Left kidney (tissue), 2 donors: ENCODE measurements around the gene OR2T11. TPM values are rescaled to one million over a fixed set of nuclear protein-coding genes. Genes with fewer than 3 reads are reported as not detected.
"Not testable (repeated sequence)": the region's sequence is repeated elsewhere in the genome, so short reads cannot be mapped to it uniquely, and the experiment has no call there.

Experiments
- DNase-seq: peaks from one replicate; pipeline ENCODE4 v3.0.0-alpha.2; 2013
- polyA plus RNA-seq: library from polyadenylated mRNA; unstranded; fragments of 120-200 nt; gene quantifications from one replicate; pipeline ENCODE4 v1.2.1, GENCODE V29; 2013; ENCODE audit not compliant: insufficient read length

Gene OR2T11
- polyA plus RNA-seq, 1 donor, result not detected

DNA sequence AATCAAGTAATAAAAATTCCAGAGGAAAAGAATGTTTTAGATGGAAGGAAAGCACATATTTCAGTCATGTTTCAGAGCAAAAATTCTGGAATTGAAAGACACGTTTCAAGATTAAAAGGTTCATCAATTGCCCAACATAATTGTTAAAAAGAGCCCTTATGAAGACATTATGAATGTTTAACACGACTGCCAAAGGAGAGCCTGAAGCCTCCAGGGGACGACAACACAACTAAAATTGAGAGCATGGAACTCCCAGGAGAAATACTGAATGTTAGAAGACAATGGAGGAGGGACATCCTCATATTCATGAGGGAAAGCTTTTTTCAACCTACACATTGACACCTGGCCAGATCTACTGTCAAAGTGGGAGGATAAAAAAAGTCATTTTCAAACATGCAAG is 16.0 kb downstream of the OR2T11 start:
- peak; percentile 12 for DNase-seq

DNA sequence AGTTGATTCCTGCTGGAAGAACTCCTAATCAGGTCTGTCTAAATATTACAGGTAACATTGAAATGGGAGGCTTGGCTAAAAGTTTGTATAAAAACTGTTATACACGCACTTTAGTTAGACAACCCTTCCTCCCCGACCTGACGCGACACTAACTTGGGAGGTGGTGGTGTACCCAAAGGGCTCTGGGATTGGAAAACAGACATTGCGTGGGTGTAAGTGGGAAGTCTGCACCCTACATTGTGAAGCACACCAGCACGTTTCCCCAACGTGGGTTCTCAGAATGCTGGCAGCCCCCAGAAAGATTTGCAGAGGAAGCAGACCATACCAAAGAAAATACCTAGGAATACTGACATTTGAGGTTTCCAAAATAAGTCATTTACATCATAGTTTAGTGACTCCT is 16.8 kb downstream of the OR2T11 start:
- no peak for DNase-seq

DNA sequence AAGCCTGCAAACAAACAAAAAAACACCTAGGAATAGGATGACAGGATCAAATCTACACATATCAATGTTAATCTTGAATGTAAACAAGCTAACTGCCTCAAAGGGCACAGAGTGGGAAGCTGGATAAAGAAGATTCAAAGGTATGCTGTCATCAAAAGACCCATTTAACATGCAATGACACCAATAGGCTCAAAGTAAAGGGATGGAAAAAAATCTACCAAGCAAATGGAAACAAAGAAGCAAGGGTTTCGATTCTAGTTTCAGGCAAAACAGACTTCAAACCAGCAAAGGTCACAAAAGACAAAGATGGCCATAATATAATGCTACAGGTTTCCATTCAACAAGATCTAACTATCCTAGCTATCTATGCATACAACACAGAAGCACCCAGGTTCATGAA is 21.1 kb downstream of the OR2T11 start:
- no peak for DNase-seq

DNA sequence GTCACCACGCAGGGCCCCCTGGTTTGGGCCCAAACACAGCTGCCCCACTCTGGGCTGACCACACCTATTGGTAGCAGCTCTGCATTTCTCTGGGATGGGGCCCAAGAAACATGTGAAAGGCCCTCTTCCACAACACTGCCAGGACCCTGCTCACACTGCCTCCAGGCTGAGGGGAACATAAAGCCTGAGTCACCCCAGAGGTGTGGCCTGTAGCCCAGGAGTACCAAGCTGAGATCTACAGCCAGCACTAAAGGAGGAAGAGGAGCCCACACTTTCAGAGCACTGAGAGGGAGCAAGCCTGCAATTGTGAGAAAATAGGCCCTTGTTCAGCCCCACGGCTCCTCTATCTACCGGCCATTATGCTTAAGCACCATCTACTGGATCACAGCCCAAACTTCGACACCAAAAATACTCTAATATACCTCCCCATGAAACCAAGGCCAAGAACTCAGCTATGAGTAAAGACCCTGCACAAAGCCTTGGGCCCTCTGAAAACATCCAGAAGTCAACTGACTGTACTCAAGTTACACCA is 22.9 kb downstream of the OR2T11 start:
- no peak for DNase-seq

DNA sequence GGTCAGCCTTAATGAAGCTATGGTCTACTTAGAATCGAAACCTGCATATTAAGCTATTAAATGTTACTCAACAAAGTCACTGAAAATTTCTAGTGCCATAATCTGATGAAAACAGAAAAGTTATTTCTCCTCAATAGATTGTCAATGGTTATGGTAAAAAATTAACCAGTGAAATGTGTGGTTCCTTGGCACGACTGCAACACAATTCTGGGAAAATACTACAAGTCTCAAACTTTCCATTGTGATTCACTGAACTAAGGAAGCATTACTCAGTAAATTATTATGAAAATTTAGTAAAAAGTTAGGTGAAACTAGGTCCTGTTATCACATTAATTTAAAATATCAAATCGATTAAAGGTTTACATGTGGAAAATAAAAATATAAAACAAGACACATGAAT is 24.6 kb downstream of the OR2T11 start:
- DNase-seq, result no peak

DNA sequence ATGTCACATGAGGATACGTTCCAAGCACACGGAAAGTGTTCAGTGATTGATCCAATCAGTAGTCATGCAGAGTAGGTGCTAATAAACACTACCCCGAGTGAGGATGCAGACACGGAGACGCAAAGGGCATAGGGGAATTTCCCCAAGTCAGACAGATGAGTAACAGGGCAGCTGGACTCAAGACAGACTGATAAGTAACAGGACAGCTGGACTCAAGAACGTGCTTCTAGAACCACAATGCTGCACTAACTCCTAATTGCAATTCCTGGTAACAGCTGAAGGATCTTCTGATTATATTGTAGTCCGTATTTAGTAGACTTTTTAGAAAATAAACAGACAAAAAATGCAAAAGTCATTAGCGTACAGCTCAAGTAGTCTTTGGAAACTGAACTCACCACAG is 35.5 kb downstream of the OR2T11 start:
- DNase-seq, result no peak

DNA sequence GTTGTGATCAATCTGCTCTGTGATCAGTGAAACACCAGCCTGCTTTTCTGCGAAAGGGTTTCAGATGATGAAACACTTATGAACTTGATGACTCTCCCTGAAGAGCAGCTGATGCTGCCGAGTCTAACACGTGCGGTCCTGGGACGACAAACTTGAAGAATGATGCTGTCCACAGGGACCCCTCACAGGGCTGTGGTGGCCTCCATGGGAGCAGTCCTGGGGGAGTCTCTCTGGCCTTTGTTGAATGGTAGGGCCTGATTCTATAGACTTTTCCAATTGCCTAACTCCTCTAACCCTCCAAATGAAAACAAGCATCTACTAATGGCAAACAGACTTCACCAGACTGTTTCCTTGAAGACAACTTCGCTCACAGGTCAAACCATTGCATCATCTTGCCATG is 37.3 kb downstream of the OR2T11 start, which contains the start of gene OR2T10:
OR2T10 (minus strand) TSS at position 112 of the 400 bp plus-strand sequence. CDS start 3,932 bp downstream, outside the sequence.
- no peak for DNase-seq

DNA sequence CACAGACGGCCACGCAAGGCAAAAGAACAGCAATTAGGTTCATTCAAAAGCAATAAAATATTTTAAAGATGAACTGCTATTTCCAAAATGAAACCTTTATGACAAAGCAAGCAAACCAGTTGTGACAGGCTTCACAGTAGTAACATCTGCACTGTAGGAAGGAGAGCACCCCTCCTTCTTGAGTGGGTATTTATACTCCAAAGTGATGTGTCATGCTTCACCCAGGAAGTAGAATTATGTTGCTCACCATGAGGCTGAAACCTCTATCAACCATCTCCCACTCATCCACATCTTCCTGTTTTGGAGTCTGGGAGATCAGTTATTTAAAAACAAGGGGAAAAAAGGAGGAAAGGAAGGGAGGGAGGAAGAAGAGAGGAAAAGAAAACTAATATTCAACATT is 38.3 kb downstream of the OR2T11 start:
- no peak for DNase-seq

DNA sequence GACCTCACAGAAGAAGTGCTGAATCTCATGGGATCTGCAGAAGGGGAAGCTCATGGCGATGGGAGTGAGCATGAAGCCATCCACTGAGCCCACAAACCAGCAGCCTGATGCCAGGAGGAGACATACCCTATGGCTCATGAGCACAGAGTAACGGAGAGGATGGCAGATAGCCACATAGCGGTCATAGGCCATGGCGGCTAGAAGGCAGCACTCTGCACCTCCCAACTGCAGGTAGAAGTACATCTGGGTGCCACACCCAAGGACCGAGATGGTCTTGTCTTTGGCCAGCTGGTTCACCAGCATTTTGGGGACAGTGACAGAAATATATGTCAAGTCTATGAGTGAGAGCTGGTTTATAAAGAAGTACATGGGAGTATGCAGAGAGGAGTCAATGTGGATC is 41.7 kb downstream of the OR2T11 start:
- no peak for DNase-seq

DNA sequence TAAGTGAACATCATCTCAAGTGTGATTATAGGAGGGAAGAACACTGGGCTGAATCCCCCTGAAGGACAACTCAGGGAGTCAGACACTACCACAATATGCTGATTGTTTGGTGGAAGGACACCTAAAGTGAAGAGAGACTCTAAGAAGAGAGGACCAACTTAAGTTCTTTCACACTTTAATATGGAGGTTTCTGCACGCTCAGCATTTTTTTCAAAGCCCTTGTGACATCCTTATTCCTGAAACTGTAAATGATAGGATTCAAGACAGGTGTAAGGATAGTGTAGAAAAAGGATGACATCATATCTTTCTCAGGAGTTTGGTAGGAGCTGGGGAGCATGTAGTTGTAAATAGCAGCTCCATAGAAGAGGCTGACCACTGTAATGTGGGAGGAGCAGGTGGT is 42.2 kb downstream of the OR2T11 start:
- no peak for DNase-seq

DNA sequence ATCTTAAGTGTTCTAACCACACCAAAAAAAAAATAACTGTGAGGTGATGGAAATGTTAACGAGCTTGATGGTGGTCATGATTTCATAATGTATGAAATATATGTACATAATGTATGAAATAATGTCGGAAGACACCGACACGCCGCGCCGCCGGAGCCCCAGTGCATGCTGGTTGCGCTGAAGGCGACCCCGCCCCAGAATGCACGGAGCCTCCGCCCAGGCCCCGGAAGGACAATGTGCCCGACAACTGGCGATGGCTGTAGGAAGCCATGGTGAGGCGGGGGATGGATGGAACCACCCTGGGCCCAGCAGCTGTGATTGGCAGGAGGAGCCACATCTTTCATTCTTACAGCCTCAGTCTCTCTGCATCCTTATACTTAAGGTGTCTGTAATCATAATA is 44.8 kb downstream of the OR2T11 start:
- no peak for DNase-seq

DNA sequence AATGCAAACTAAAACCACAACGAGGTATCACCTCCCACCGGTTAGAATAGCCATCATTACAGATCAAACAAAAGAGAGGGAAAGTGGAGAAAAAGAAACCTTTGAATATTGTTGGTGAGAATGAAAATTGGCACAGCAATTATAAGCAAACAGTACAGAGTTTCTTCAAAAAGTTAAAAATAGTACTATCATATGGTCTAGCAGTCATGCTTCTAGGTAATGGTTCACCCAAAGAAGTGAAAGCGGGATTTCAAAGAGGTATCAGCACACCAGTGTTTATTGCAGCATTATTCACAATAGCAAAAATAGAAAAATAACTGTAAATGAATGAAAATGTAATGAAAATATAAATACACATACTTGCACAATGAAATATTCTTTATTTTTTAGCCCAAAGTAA is 45.6 kb downstream of the OR2T11 start:
- no peak for DNase-seq

DNA sequence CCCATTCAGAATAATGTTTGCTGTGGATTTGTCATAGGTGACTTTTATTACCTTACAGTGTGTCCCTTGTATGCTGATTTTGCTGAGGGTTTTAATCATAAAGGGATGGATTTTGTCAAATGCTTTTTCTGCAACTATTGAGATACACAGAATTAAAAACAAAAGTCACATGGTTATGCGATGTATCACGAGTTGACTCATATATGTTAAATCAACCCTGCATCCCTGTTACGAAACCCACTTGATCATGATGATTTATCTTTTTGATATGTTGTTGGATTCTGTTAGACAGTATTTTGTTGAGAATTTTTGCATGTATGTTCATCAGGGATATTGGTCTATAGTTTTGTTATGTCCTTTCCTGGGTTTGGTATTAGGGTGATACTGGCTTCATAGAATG is 49.6 kb downstream of the OR2T11 start:
- DNase-seq, result no peak

DNA sequence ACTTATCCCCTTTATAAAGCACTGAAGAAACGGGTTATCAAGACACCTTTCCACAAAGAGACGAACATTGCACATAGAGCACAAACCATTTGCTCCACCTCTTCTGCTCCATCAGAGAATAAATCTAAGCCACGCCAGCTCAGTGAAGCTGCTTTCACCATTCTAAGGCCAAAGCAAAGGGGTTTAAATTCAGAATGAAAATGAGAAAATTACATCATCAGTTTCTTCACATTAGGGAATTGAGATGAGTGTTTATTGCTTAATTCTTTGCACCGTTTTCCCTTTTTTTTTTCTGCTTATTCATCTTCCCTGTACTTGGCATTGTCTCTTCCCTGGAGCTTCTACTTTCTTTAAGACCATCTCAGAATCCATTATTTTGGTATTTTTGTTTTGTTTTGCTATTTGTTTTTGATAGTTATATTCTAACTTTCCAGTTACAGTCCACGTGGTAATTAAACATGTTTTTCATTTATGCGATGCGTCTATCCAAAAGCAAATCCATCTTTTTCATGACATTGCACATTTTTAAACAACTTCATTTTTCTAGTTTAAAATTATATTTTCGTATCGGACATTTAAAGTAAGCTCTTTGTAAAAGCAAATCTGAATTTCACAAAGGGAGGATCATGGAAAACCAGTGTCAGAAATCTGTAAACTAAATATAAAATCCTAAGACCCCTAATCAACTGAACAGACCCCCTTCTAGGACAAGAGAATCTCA is 58.5 kb downstream of the OR2T11 start:
- no peak for DNase-seq

DNA sequence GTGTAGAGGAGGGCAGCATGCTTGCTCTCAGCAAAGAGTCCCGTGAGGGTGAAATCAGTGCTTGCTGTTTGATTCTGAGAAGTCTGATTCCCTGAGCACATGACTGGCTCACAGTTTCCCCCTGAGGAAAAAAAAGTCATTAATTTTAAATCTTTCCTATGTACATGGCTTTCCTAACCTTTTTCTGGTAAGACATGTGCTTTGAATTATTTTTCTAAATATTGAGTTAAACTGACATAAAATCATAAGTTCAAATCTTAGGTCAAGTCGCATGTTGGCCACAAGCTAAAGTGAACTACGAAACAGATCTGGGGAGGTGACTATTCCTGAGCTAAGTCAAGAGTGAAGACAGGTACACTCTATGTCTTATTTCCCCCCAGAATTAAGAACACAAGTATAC is 60.2 kb downstream of the OR2T11 start, which contains the start of gene OR2T34:
OR2T34 (minus strand) TSS at position 101 of the 400 bp plus-strand sequence; CDS start at position 101, 0 bp downstream.
- not testable (repeated sequence) for DNase-seq

DNA sequence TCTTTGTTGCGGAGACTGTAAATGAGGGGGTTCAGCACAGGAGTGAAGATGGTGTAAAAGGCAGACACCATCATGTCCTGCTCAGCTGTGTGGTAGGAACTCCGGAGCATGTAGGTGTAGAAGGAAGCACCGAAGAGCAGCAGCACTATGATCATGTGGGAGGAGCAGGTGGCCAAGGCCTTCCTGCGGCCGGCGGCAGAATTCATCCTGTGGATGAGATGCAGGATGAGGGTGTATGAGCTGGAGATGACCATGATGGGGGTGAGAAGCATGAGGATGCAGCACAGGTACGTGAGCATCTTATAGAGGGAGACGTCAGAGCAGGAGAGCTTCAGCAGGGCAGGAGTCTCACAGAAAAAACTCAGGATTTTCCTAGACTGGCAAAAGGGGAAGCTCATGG is 61.0 kb downstream of the OR2T11 start:
- not testable (repeated sequence) for DNase-seq

Other genes starting within 250 kb of the OR2T11 start
- gene OR2T1, start 232.0 kb downstream of the OR2T11 start, polyA plus RNA-seq, result not detected
- gene OR2T2, start 189.5 kb downstream of the OR2T11 start, polyA plus RNA-seq, result not detected
- not detected for gene OR2T3, start 161.7 kb downstream of the OR2T11 start, polyA plus RNA-seq
- gene OR2T5, start 146.5 kb downstream of the OR2T11 start, polyA plus RNA-seq, result not detected
- 0.03 TPM for gene OR2G6, start 127.0 kb downstream of the OR2T11 start, polyA plus RNA-seq
- gene OR2T29, start 72.3 kb downstream of the OR2T11 start, polyA plus RNA-seq, result not detected
- gene OR2T34, start 60.3 kb downstream of the OR2T11 start, polyA plus RNA-seq, result not detected
- gene OR2T10, start 37.4 kb downstream of the OR2T11 start, polyA plus RNA-seq, result 0.05 TPM
- not detected for gene OR2T35, start 10.2 kb upstream of the OR2T11 start, polyA plus RNA-seq
- not detected for gene OR2T27, start 20.4 kb upstream of the OR2T11 start, polyA plus RNA-seq
- not detected for gene OR14I1, start 67.7 kb upstream of the OR2T11 start, polyA plus RNA-seq
- not detected for gene LYPD8, start 120.7 kb upstream of the OR2T11 start, polyA plus RNA-seq
- gene SH3BP5L, start 190.8 kb upstream of the OR2T11 start, polyA plus RNA-seq, result 25.0 TPM
- 20.2 TPM for gene ZNF672, start 203.1 kb upstream of the OR2T11 start, polyA plus RNA-seq
- gene ZNF692, start 224.0 kb upstream of the OR2T11 start, polyA plus RNA-seq, result 49.7 TPM